ENCODE measurements around the gene FUBP3. TPM values are rescaled to one million over a fixed set of nuclear protein-coding genes. Genes with fewer than 3 reads are reported as not detected.
"Not testable (repeated sequence)": the region's sequence is repeated elsewhere in the genome, so short reads cannot be mapped to it uniquely, and the experiment has no call there.

The FUBP3 gene
- total RNA-seq, 1 donor, result 37.6 TPM

DNA sequence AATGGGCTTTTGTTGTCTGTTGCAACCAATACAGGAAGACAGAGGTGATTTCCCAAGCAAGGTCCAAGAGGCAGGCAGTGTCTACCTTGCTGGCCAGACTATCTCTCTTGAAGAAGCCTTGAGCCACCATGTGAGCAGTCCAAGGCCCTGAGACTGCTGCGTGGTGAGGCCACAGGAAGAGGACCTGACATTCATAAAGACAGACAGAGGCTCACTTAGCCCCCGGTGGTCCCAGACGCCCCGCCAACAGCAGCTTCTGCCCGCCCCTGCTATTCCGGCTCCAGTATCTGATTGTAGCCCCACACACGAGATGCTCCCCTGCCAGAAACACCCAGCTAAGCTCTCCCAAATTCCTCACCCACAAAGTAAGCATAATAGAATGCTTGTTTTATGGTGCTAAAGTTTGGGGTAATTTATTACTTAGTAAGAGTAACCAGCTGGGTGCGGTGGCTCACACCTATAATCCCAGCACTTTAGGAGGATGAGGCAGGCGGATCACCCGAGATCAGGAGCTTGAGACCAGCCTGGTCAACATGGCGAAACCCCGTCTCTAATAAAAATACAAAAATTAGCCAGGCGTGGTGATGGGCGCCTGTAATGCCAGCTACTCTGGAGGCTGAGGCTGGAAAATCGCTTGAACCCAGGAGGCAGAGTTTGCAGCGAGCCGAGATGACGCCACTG lies 22.8 kb upstream of the FUBP3 start:
- TF ChIP-seq, protein P1, sequence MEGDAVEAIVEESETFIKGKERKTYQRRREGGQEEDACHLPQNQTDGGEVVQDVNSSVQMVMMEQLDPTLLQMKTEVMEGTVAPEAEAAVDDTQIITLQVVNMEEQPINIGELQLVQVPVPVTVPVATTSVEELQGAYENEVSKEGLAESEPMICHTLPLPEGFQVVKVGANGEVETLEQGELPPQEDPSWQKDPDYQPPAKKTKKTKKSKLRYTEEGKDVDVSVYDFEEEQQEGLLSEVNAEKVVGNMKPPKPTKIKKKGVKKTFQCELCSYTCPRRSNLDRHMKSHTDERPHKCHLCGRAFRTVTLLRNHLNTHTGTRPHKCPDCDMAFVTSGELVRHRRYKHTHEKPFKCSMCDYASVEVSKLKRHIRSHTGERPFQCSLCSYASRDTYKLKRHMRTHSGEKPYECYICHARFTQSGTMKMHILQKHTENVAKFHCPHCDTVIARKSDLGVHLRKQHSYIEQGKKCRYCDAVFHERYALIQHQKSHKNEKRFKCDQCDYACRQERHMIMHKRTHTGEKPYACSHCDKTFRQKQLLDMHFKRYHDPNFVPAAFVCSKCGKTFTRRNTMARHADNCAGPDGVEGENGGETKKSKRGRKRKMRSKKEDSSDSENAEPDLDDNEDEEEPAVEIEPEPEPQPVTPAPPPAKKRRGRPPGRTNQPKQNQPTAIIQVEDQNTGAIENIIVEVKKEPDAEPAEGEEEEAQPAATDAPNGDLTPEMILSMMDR (IDR thresholded peaks at IDR 0.05; ENCODE audit: insufficient read depth, low read length), result no peak
- no peak overlapping the region for H3K4me3 ChIP-seq (ENCODE audit: low read depth, low read length)

DNA sequence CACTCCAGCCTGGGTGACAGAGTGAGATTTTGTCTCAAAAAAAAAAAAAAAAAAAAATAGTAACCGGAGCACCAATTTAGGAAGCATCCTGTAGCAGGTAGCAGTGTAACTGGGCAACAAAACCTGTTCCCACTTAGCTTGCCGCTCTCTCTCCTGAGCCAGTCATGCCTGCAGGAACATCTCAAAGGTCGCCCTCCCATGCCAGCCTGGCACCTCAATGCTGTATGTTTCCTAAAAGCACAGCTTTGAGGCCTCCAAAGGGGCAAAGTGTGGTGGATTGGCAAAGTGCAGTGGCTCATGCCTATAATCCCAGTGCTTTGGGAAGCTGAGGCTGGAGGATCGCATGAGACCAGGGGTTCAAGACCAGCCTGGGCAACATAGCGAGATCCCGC lies 22.3 kb upstream of the FUBP3 start:
- DNase-seq (ENCODE audit: low read depth), result no peak
- TF ChIP-seq, protein P1 (IDR thresholded peaks at IDR 0.05; ENCODE audit: insufficient read depth, low read length), result no peak
- no peak overlapping the region for H3K4me3 ChIP-seq (ENCODE audit: low read depth, low read length)

More for the DNA sequence above, 22.8 kb upstream of the FUBP3 start:
- no peak for DNase-seq (ENCODE audit: low read depth)

DNA sequence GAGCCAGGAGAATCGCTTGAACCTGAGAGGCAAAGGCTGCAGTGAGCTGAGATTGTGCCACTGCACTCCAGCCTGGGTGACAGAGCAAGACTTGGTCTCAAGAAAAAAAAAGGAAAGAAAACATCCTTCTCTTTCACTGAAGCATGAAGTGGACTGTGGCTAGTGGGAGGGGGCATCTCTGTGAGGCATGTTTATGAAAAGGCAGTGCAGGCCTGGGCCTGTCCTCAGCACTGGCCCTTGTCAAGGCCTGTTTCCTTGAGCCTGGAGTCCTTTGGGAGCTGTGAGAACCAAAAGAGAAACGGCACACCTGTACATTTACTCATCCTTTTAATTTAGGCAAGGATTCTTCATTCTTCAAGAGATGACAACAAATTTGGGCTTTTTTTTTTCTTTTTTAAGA lies 18.3 kb upstream of the FUBP3 start:
- no peak for DNase-seq (ENCODE audit: low read depth)
- no peak overlapping the region for H3K4me3 ChIP-seq (ENCODE audit: low read depth, low read length)
- TF ChIP-seq, protein P1 (IDR thresholded peaks at IDR 0.05; ENCODE audit: insufficient read depth, low read length), result no peak

DNA sequence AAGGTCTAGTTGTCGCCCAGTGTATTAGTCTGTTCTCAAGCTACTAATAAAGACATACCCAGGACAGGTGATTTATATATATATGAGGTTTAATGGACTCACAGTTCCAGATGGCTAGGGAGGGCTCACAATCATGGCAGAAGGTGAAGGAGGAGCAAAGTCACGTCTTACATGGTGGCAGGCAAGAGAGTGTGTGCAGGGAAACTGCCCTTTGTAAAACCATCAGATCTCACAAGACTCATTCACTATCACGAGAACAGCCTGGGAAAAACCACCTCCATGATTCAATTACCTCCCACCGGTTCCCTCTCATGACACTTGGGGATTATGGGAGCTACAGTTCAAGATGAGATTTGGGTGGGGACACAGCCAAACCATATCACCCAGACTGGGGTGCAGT lies 16.9 kb upstream of the FUBP3 start:
- not testable (repeated sequence) for H3K4me3 ChIP-seq (ENCODE audit: low read depth, low read length); DNase-seq (ENCODE audit: low read depth)

DNA sequence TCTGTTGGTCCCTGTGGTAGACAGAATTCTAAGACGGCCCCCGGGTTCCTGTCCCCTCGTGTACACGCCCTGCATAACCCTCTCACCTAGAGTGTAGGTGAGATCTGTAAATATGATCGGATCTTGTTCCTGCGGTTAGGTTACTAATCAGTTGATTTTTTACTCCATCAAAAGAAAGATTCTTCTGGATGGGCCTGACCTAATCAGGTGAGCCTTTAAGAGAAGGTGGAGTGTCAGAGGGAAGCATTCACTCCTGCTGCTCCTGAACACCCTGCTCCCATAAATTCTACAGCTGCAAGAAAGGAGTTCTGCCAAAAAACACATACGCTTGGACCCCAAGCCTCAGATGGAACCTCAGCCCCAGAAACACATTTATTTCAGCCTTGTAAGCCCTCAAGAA lies 15.6 kb upstream of the FUBP3 start:
- TF ChIP-seq, protein P1 (IDR thresholded peaks at IDR 0.05; ENCODE audit: insufficient read depth, low read length), result no peak
- no peak overlapping the region for H3K4me3 ChIP-seq (ENCODE audit: low read depth, low read length)
- DNase-seq (ENCODE audit: low read depth), result no peak

DNA sequence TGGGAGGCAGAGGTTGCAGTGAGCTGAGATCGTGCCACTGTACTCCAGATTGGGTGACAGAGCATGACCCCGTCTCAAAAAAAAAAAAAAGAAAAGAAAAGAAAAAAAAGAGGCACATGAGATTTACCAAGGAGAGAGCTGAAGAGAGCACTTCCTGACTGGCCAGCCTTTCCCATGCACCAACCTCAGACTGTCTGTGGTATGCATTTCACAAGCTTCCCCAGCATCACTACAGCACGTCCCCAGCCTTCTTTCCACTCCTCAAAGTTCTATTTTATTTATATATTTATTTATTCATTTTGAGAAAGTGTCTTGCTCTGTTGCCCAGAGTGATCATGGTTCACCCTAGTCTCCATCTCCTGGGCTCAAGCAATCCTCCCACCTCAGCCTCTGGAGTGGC lies 13.6 kb upstream of the FUBP3 start:
- TF ChIP-seq, protein P1 (IDR thresholded peaks at IDR 0.05; ENCODE audit: insufficient read depth, low read length), result no peak
- H3K4me3 ChIP-seq (ENCODE audit: low read depth, low read length), result no peak overlapping the region
- DNase-seq (ENCODE audit: low read depth), result no peak

DNA sequence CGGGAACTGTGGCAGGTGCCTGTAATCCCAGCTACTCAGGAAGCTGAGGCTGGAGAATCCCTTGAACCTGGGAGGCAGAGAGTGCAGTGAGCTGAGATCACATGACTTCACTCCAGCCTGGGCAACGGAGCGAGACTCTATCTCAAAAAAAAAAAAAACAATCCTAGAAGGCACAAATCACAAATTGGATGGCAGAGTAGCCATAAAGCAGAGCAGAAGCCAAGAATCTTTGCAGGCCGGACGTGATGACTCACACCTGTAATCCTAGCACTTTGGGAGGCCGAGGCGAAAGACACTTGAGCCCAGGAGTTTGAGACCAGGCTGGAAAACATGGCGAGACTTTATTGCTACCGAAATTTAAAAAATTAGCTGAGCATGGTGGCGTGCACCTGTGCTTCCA lies 9.2 kb upstream of the FUBP3 start:
- TF ChIP-seq, protein P1 (IDR thresholded peaks at IDR 0.05; ENCODE audit: insufficient read depth, low read length), result no peak
- peak; percentile 27 for DNase-seq (ENCODE audit: low read depth)
- H3K4me3 ChIP-seq (ENCODE audit: low read depth, low read length), result no peak overlapping the region
